Measurements from ENCODE around the gene SEPSECS.

The SEPSECS gene

GRCh38 chr4:25182937-25183336 is 22.7 kb upstream of the SEPSECS start:
- TF ChIP-seq ESRRG (CRISPR knock-in tag; IDR thresholded peaks at IDR 0.05) (no peak), ZC3H10 (CRISPR knock-in tag; IDR thresholded peaks at IDR 0.05) (no peak), CSDC2 (CRISPR knock-in tag; IDR thresholded peaks at IDR 0.05) (no peak), TSHZ2 (CRISPR knock-in tag; IDR thresholded peaks at IDR 0.05) (no peak), GLIS3 (CRISPR knock-in tag; IDR thresholded peaks at IDR 0.05) (no peak), CREB5 (CRISPR knock-in tag; IDR thresholded peaks at IDR 0.05; ENCODE audit: low read depth) (no peak), ZFP30 (CRISPR knock-in tag; IDR thresholded peaks at IDR 0.05) (no peak), OSR1 (CRISPR knock-in tag; IDR thresholded peaks at IDR 0.05) (no peak), RARB (CRISPR knock-in tag; IDR thresholded peaks at IDR 0.05) (no peak), ARNTL (CRISPR knock-in tag; IDR thresholded peaks at IDR 0.05; ENCODE audit: borderline replicate concordance, low read depth) (no peak), ZNF8 (CRISPR knock-in tag; IDR thresholded peaks at IDR 0.05) (no peak), SNAI2 (CRISPR knock-in tag; IDR thresholded peaks at IDR 0.05) (no peak), ZFP3 (CRISPR knock-in tag; IDR thresholded peaks at IDR 0.05) (no peak), PPARA (CRISPR knock-in tag; IDR thresholded peaks at IDR 0.05; ENCODE audit: borderline replicate concordance) (no peak), CSRNP3 (CRISPR knock-in tag; IDR thresholded peaks at IDR 0.05) (no peak), PATZ1 (CRISPR knock-in tag; IDR thresholded peaks at IDR 0.05; ENCODE audit: borderline replicate concordance) (no peak), TOX (CRISPR knock-in tag; IDR thresholded peaks at IDR 0.05; ENCODE audit: borderline replicate concordance) (no peak), BACH2 (CRISPR knock-in tag; IDR thresholded peaks at IDR 0.05; ENCODE audit: borderline replicate concordance) (no peak), TCF4 (CRISPR knock-in tag; IDR thresholded peaks at IDR 0.05; ENCODE audit: borderline replicate concordance) (no peak), ZNF565 (CRISPR knock-in tag; conservative IDR thresholded peaks at IDR 0.05; ENCODE audit: low read depth) (no peak)
- no peak for ATAC-seq

- ATAC-seq: peak; percentile 93
- TF ChIP-seq ZFP30 (CRISPR knock-in tag; IDR thresholded peaks at IDR 0.05) (no peak), RARB (CRISPR knock-in tag; IDR thresholded peaks at IDR 0.05) (no peak), ZC3H10 (CRISPR knock-in tag; IDR thresholded peaks at IDR 0.05) (no peak), POU6F1 (CRISPR knock-in tag; IDR thresholded peaks at IDR 0.05; ENCODE audit: borderline replicate concordance, low read depth) (no peak), CSRNP3 (CRISPR knock-in tag; IDR thresholded peaks at IDR 0.05) (no peak), ZNF8 (CRISPR knock-in tag; IDR thresholded peaks at IDR 0.05) (no peak), PATZ1 (CRISPR knock-in tag; IDR thresholded peaks at IDR 0.05; ENCODE audit: borderline replicate concordance) (no peak), ZFP3 (CRISPR knock-in tag; IDR thresholded peaks at IDR 0.05) (no peak), CSDC2 (CRISPR knock-in tag; IDR thresholded peaks at IDR 0.05) (no peak), GLIS3 (CRISPR knock-in tag; IDR thresholded peaks at IDR 0.05) (no peak), CREB5 (CRISPR knock-in tag; IDR thresholded peaks at IDR 0.05; ENCODE audit: low read depth) (no peak), OSR1 (CRISPR knock-in tag; IDR thresholded peaks at IDR 0.05) (no peak), TSHZ2 (CRISPR knock-in tag; IDR thresholded peaks at IDR 0.05) (no peak)
These were observed 20.4 kb upstream of the SEPSECS start for GRCh38 chr4:25180524-25181131.
